NCI-H526 (cell line): Measurements from ENCODE around the gene CEP126.
"Not testable (repeated sequence)": the region's sequence is repeated elsewhere in the genome, so short reads cannot be mapped to it uniquely, and the experiment has no call there.

Experiments used
- DNase-seq, 2 experiments: peaks; one replicate each; lab custom pipeline; 2025; lab: John Stamatoyannopoulos, UW

Gene CEP126

GRCh38 chr11:101929294-101929915 is 14.6 kb downstream of the CEP126 start:
- DNase-seq, result no peak

GRCh38 chr11:101931692-101932091 is 16.9 kb downstream of the CEP126 start:
- DNase-seq, result no peak

GRCh38 chr11:101940901-101941520 is 26.2 kb downstream of the CEP126 start:
- no peak for DNase-seq

GRCh38 chr11:101944923-101945322 is 30.1 kb downstream of the CEP126 start:
- DNase-seq, result no peak

- no peak for DNase-seq
These were observed 30.6 kb downstream of the CEP126 start for GRCh38 chr11:101945448-101945847.

- DNase-seq, result no peak
These were observed 34.9 kb downstream of the CEP126 start for GRCh38 chr11:101949680-101950220.

GRCh38 chr11:101955278-101955677 is 40.5 kb downstream of the CEP126 start:
- DNase-seq, result no peak

GRCh38 chr11:101955701-101956100 is 40.9 kb downstream of the CEP126 start:
- DNase-seq, result no peak

- DNase-seq, result no peak
These were observed 45.4 kb downstream of the CEP126 start for GRCh38 chr11:101960231-101960630.

- DNase-seq, result not testable (repeated sequence)
These were observed 49.4 kb downstream of the CEP126 start for GRCh38 chr11:101964200-101964599.

- peak in 1 of 2 experiments; percentile 7 for DNase-seq
These were observed 59.4 kb downstream of the CEP126 start for GRCh38 chr11:101974255-101974654.

- DNase-seq, result no peak
These were observed 60.0 kb downstream of the CEP126 start for GRCh38 chr11:101974771-101975170.

GRCh38 chr11:101975734-101976133 is 60.9 kb downstream of the CEP126 start:
- DNase-seq, result no peak

- no peak for DNase-seq
These were observed 72.6 kb downstream of the CEP126 start for GRCh38 chr11:101987370-101987769.

GRCh38 chr11:101993172-101993571 is 78.4 kb downstream of the CEP126 start:
- DNase-seq, result no peak

- DNase-seq, result not testable (repeated sequence)
These were observed 79.3 kb downstream of the CEP126 start for GRCh38 chr11:101994052-101994469.

- peak; percentile 75 to 88 for DNase-seq
These were observed 81.3 kb downstream of the CEP126 start for GRCh38 chr11:101996111-101996510.

GRCh38 chr11:102001657-102002338 is 87.0 kb downstream of the CEP126 start:
- DNase-seq, result no peak

- DNase-seq, result no peak
These were observed 89.4 kb downstream of the CEP126 start for GRCh38 chr11:102004220-102004619.

- DNase-seq, result no peak
These were observed 90.5 kb downstream of the CEP126 start for GRCh38 chr11:102005306-102005705.

GRCh38 chr11:102006835-102007566 is 92.2 kb downstream of the CEP126 start:
- DNase-seq, result no peak
